HepG2 (cell line): ENCODE data around the gene CTNND1. TPM values are rescaled to one million over a fixed set of nuclear protein-coding genes. Genes with fewer than 3 reads are reported as not detected.

Experiments
- CREB1 ChIP-seq, 2 experiments: fragments of 450-650 bp in 1 of 2; IDR thresholded peaks; 2 replicates each; pipeline ENCODE4 v1.6.1; 2016 to 2017; ENCODE audit warnings: control low read depth in 1 of 2, mild to moderate bottlenecking in 1 of 2, missing compliant biosample characterization in 1 of 2, missing genetic modification characterization in 1 of 2
- FOXP1 ChIP-seq, 2 experiments: fragments of 450-650 bp in 1 of 2; IDR thresholded peaks; 2 replicates each; pipeline ENCODE4 v1.6.1; 2017 to 2018; ENCODE audit warnings: antibody characterized with exemption in 1 of 2
- MBNL3 ChIP-seq: fragments of 250-450 bp; sonication (Bioruptor Pico); conservative IDR thresholded peaks from 2 replicates; pipeline ENCODE4 v1.8.0; 2022; ENCODE audit warnings: mild to moderate bottlenecking, inconsistent platforms
- TGIF2 ChIP-seq: IDR thresholded peaks from 2 replicates; pipeline ENCODE4 v1.6.1; 2016; ENCODE audit warnings: control low read depth, missing compliant biosample characterization
- TMF1 ChIP-seq: sonication (generic); formaldehyde crosslinking; IDR thresholded peaks from 2 replicates; pipeline ENCODE4 v1.8.1; 2022; ENCODE audit warnings: low read depth, missing genetic modification reagents
- ZFP41 ChIP-seq: sonication (generic); formaldehyde crosslinking; IDR thresholded peaks from 2 replicates; pipeline ENCODE4 v1.4.0; 2020; ENCODE audit warnings: mild to moderate bottlenecking, missing genetic modification reagents, borderline replicate concordance
- ZKSCAN1 ChIP-seq: fragments of 150-350 bp; IDR thresholded peaks from 2 replicates; pipeline ENCODE4 v1.6.1; 2014; ENCODE audit warnings: low read length
- ZNF225 ChIP-seq: sonication (generic); formaldehyde crosslinking; IDR thresholded peaks from 2 replicates; pipeline ENCODE4 v1.4.0; 2020; ENCODE audit warnings: mild to moderate bottlenecking, missing genetic modification reagents
- ZNF24 ChIP-seq: fragments of 450-650 bp; IDR thresholded peaks from 2 replicates; pipeline ENCODE4 v1.6.1; 2017; ENCODE audit warnings: antibody characterized with exemption, mild to moderate bottlenecking
- ZNF343 ChIP-seq: sonication (generic); formaldehyde crosslinking; IDR thresholded peaks from 2 replicates; pipeline ENCODE4 v1.4.0; 2020; ENCODE audit warnings: mild to moderate bottlenecking, missing genetic modification reagents
- ZNF451 ChIP-seq: sonication (generic); formaldehyde crosslinking; IDR thresholded peaks from 2 replicates; pipeline ENCODE4 v1.5.0; 2020; ENCODE audit warnings: mild to moderate bottlenecking, missing genetic modification reagents
- ZNF460 ChIP-seq: sonication (generic); formaldehyde crosslinking; IDR thresholded peaks from 2 replicates; pipeline ENCODE4 v1.5.1; 2020; ENCODE audit warnings: missing genetic modification reagents, mild to moderate bottlenecking, borderline replicate concordance
- ZNF577 ChIP-seq: sonication (generic); formaldehyde crosslinking; IDR thresholded peaks from 2 replicates; pipeline ENCODE4 v1.4.0; 2020; ENCODE audit warnings: mild to moderate bottlenecking, low read depth, missing genetic modification reagents, borderline replicate concordance
- ZNF615 ChIP-seq: sonication (generic); formaldehyde crosslinking; IDR thresholded peaks from 2 replicates; pipeline ENCODE4 v1.5.0; 2020; ENCODE audit warnings: mild to moderate bottlenecking, missing genetic modification reagents, borderline replicate concordance
- ZNF737 ChIP-seq: sonication (generic); formaldehyde crosslinking; IDR thresholded peaks from 2 replicates; pipeline ENCODE4 v1.5.0; 2020; ENCODE audit warnings: missing genetic modification reagents, mild to moderate bottlenecking, borderline replicate concordance
- ZSCAN22 ChIP-seq: sonication (generic); formaldehyde crosslinking; IDR thresholded peaks from 2 replicates; pipeline ENCODE4 v1.4.0; 2020; ENCODE audit warnings: mild to moderate bottlenecking, missing genetic modification reagents
- polyA plus RNA-seq, 8 experiments: library from polyadenylated mRNA; depleted of rRNA in 3 of 8; stranded (reverse) in 7 of 8; unstranded in 1 of 8; fragments of >200 nt; fragmentation: Illumina TruSeq in 4 of 8; extraction: Trizol in 4 of 8; gene quantifications; 2 replicates each; pipeline versions ENCODE4 v1.2.1 to v1.2.3, GENCODE V29; 2011 to 2016; ENCODE audit warnings: low read depth in 4 of 8, missing spikeins in 1 of 8, mixed read lengths in 1 of 8; ENCODE audit not compliant: insufficient read depth in 1 of 8
- total RNA-seq, 5 experiments: library from RNA; depleted of rRNA; stranded (reverse); fragments of >200 nt; fragmentation: Illumina TruSeq; extraction: Trizol; gene quantifications; 2 replicates each; pipeline ENCODE4 v1.2.3, GENCODE V29; 2016; ENCODE audit warnings: low read depth in 1 of 5
- TF ChIP-seq, protein P1 (sequence below): sonication (generic); formaldehyde crosslinking; IDR thresholded peaks from 2 replicates; pipeline ENCODE4 v1.4.0; 2020; ENCODE audit warnings: missing genetic modification reagents, borderline replicate concordance
- TF ChIP-seq, protein P2 (sequence below): sonication (generic); formaldehyde crosslinking; IDR thresholded peaks from 2 replicates; pipeline ENCODE4 v1.9.0; 2022; ENCODE audit warnings: missing genetic modification reagents, mild to moderate bottlenecking, borderline replicate concordance
- TF ChIP-seq, protein P3 (sequence below): sonication (generic); formaldehyde crosslinking; IDR thresholded peaks from 2 replicates; pipeline ENCODE4 v1.5.0; 2020; ENCODE audit warnings: missing genetic modification reagents
- TF ChIP-seq, protein P4 (sequence below): sonication (generic); formaldehyde crosslinking; IDR thresholded peaks from 2 replicates; pipeline ENCODE4 v1.4.0; 2020; ENCODE audit warnings: low read depth, mild to moderate bottlenecking, missing genetic modification reagents
- TF ChIP-seq, protein P5 (sequence below): sonication (generic); formaldehyde crosslinking; IDR thresholded peaks from 2 replicates; pipeline ENCODE4 v1.8.1; 2022; ENCODE audit warnings: low read depth, mild to moderate bottlenecking, missing genetic modification reagents

CTNND1 gene
- total and polyA plus RNA-seq, 2 of the 13 experiments (the other 11 are each of a cell fraction or from before 2014, with no cell fraction given) = 117 to 128 TPM

DNA sequence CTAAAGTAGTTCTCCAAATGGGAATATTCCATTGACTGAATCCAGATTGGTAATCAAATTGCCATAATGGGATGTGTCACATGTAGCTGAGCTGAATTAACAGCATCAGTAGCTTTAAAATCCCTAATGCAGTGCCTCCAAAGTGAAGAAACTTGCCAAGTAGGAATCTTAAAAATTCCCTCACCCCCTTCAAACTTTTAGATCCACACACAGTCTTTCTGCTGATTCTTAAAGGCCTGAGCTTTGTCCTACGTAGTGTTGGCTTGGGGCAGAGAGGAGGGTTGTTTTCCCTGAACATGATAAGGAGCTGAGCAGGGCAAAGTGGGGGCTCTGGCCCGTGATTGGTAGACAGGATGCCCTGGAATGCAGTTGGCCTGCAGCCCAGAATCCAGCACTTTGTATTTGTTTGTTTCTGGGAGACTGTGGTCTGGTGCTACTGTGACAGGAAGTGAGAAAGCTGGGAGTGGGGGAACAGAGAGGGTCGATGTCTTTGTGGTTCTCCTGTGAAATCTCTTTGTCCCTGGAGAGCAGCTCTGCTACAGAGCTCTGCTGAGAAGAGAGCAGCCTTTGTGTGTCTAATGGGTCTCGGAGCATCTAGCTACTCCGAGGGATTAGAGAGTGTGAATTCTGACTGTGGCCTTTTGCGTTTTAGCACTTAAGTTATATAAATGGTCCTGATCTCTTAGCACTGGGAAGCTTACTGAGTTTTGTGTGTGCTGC lies 16.9 kb downstream of the CTNND1 start (continued):
- TF ChIP-seq, protein P1, sequence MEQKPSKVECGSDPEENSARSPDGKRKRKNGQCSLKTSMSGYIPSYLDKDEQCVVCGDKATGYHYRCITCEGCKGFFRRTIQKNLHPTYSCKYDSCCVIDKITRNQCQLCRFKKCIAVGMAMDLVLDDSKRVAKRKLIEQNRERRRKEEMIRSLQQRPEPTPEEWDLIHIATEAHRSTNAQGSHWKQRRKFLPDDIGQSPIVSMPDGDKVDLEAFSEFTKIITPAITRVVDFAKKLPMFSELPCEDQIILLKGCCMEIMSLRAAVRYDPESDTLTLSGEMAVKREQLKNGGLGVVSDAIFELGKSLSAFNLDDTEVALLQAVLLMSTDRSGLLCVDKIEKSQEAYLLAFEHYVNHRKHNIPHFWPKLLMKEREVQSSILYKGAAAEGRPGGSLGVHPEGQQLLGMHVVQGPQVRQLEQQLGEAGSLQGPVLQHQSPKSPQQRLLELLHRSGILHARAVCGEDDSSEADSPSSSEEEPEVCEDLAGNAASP = peak; percentile 57
- TF ChIP-seq, protein P2, sequence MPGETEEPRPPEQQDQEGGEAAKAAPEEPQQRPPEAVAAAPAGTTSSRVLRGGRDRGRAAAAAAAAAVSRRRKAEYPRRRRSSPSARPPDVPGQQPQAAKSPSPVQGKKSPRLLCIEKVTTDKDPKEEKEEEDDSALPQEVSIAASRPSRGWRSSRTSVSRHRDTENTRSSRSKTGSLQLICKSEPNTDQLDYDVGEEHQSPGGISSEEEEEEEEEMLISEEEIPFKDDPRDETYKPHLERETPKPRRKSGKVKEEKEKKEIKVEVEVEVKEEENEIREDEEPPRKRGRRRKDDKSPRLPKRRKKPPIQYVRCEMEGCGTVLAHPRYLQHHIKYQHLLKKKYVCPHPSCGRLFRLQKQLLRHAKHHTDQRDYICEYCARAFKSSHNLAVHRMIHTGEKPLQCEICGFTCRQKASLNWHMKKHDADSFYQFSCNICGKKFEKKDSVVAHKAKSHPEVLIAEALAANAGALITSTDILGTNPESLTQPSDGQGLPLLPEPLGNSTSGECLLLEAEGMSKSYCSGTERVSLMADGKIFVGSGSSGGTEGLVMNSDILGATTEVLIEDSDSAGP = 0 out of 2 replicates have a peak, but pooled peaks have one; percentile 47
- TF ChIP-seq, protein P3, sequence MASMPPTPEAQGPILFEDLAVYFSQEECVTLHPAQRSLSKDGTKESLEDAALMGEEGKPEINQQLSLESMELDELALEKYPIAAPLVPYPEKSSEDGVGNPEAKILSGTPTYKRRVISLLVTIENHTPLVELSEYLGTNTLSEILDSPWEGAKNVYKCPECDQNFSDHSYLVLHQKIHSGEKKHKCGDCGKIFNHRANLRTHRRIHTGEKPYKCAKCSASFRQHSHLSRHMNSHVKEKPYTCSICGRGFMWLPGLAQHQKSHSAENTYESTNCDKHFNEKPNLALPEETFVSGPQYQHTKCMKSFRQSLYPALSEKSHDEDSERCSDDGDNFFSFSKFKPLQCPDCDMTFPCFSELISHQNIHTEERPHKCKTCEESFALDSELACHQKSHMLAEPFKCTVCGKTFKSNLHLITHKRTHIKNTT (CRISPR knock-in tag) = no peak
- TF ChIP-seq ZFP41 (CRISPR knock-in tag) = no peak
- no peak for TF ChIP-seq MBNL3
- TF ChIP-seq ZSCAN22 = no peak
- no peak for TF ChIP-seq ZNF737
- TF ChIP-seq ZKSCAN1 = no peak
- no peak for TF ChIP-seq ZNF615
- TF ChIP-seq TGIF2 (CRISPR knock-in tag) = peak; percentile 61; the same call in 1 of the 2 replicates
- TF ChIP-seq ZNF343 (CRISPR knock-in tag) = no peak
- TF ChIP-seq, protein P4, sequence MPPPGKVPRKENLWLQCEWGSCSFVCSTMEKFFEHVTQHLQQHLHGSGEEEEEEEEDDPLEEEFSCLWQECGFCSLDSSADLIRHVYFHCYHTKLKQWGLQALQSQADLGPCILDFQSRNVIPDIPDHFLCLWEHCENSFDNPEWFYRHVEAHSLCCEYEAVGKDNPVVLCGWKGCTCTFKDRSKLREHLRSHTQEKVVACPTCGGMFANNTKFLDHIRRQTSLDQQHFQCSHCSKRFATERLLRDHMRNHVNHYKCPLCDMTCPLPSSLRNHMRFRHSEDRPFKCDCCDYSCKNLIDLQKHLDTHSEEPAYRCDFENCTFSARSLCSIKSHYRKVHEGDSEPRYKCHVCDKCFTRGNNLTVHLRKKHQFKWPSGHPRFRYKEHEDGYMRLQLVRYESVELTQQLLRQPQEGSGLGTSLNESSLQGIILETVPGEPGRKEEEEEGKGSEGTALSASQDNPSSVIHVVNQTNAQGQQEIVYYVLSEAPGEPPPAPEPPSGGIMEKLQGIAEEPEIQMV (CRISPR knock-in tag) = no peak
- TF ChIP-seq ZNF577 (CRISPR knock-in tag) = no peak
- TF ChIP-seq, protein P5, sequence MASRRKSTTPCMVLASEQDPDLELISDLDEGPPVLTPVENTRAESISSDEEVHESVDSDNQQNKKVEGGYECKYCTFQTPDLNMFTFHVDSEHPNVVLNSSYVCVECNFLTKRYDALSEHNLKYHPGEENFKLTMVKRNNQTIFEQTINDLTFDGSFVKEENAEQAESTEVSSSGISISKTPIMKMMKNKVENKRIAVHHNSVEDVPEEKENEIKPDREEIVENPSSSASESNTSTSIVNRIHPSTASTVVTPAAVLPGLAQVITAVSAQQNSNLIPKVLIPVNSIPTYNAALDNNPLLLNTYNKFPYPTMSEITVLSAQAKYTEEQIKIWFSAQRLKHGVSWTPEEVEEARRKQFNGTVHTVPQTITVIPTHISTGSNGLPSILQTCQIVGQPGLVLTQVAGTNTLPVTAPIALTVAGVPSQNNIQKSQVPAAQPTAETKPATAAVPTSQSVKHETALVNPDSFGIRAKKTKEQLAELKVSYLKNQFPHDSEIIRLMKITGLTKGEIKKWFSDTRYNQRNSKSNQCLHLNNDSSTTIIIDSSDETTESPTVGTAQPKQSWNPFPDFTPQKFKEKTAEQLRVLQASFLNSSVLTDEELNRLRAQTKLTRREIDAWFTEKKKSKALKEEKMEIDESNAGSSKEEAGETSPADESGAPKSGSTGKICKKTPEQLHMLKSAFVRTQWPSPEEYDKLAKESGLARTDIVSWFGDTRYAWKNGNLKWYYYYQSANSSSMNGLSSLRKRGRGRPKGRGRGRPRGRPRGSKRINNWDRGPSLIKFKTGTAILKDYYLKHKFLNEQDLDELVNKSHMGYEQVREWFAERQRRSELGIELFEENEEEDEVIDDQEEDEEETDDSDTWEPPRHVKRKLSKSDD (CRISPR knock-in tag) = no peak
- no peak for TF ChIP-seq ZNF451 (CRISPR knock-in tag)
- TF ChIP-seq ZNF24 = no peak
- TF ChIP-seq ZNF225 (CRISPR knock-in tag) = no peak
- TF ChIP-seq FOXP1 (IDR thresholded peaks at IDR 0.05) = no peak; the same call in 1 of the 2 replicates
- TF ChIP-seq FOXP1 (CRISPR knock-in tag; IDR thresholded peaks at IDR 0.05) = peak; percentile 89
- no peak for TF ChIP-seq CREB1 (IDR thresholded peaks at IDR 0.05)
- peak; percentile 79 for TF ChIP-seq CREB1 (CRISPR knock-in tag; IDR thresholded peaks at IDR 0.05)
- no peak for TF ChIP-seq ZNF460 (CRISPR knock-in tag)
- no peak for TF ChIP-seq TMF1 (CRISPR knock-in tag)
